ENCODE data around the gene RBM17. TPM values are rescaled to one million over a fixed set of nuclear protein-coding genes. Genes with fewer than 3 reads are reported as not detected.

The RBM17 gene
- total and polyA plus RNA-seq, 2 of the 4 experiments (the other 2 are of a cell fraction): 24.6 to 56.7 TPM

DNA sequence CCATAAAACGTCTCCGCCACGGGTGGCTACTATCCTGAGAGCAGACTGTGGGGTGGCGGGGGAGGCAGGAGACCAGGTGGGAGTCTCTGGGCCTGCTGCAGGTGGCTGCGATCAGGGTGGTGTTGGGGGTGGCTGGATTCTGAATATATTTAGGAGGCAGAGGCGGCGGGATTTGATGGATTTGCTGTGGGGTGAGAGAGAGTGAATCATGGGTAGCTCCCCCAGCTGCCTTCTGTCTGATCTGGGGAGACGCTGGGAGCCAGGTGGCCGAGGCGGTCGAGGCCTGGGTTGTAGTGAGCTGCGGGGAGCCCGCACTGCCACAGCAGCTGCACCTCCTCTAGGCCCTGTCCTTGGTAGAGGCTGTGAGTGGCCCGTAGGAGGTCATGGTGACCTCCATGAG lies 65.7 kb downstream of the RBM17 start:
- Histone ChIP-seq H2AK9ac (replicated peaks; ENCODE audit: low read depth, low read length, poor library complexity) (no peak overlapping the region), H3K9me1 (ENCODE audit: insufficient read depth, low read length) (peaks cover 9% of the 10 kb centered on the region; the same call in 1 of the 2 replicates), H3K4me1 (ENCODE audit: control insufficient read depth, insufficient read depth, low read length) (peaks cover 4% of the 10 kb centered on the region), H3K23ac (ENCODE audit: low read depth, low read length) (no peak overlapping the region), H3K4ac (ENCODE audit: low read depth, low read length) (no peak overlapping the region), H3K27ac (ENCODE audit: insufficient read depth, low read length) (no peak overlapping the region), H2BK120ac (ENCODE audit: low read depth, low read length) (no peak overlapping the region), H3K9ac (ENCODE audit: low read depth, low read length) (no peak overlapping the region), H2BK20ac (ENCODE audit: low read depth, low read length) (no peak overlapping the region), H2BK15ac (ENCODE audit: low read depth, low read length) (no peak overlapping the region), H3K14ac (replicated peaks; ENCODE audit: low read depth, low read length) (no peak overlapping the region), H3K79me1 (ENCODE audit: low read depth in 1 of 2, low read length in 2 of 2) (peaks cover 19 to 77% of the 10 kb centered on the region in 2 experiments), H2AFZ (replicated peaks; ENCODE audit: low read length, poor library complexity) (no peak overlapping the region), H4K5ac (ENCODE audit: low read depth, low read length) (no peak overlapping the region), H4K91ac (ENCODE audit: insufficient read depth, low read depth, low read length) (no peak overlapping the region), H3K56ac (ENCODE audit: extremely low read depth, insufficient read depth, low read length) (no peak overlapping the region), H4K20me1 (ENCODE audit: insufficient read depth, low read length) (peaks cover 25% of the 10 kb centered on the region), H3K27me3 (ENCODE audit: control insufficient read depth, insufficient read depth, low read length) (no peaks in the 10 kb centered on the region), H2AK5ac (ENCODE audit: low read depth, low read length) (no peak overlapping the region), H3K36me3 (ENCODE audit: control insufficient read depth, insufficient read depth, low read length) (no peaks in the 10 kb centered on the region), H3K4me2 (ENCODE audit: low read depth, low read length) (no peak overlapping the region), H4K8ac (ENCODE audit: low read depth in 2 of 2, low read length in 2 of 2) (no peak overlapping the region), H3K18ac (ENCODE audit: low read depth, low read length) (no peak overlapping the region), H2BK5ac (ENCODE audit: low read depth, low read length, poor library complexity, severe bottlenecking) (no peak overlapping the region), H3K9me3 (ENCODE audit: control insufficient read depth, insufficient read depth, low read length) (no peaks in the 10 kb centered on the region), H3K4me3 (ENCODE audit: insufficient read depth, low read depth, low read length) (no peak overlapping the region)
- BruUV-seq (replicated peaks): no TSS peak
- WGBS, 2 experiments (ENCODE audit: extremely low coverage in 2 of 2, insufficient read length in 1 of 2): 84% methylated on average over 4 of the region's 14 CpGs; no CpG with 5 or more reads in 1 of the 2 experiments
- CTCF ChIA-PET: interaction anchor here (1.0 kb wide), 1 partner anchor 247 kb away, joined by 3 read pairs; no protein-coding TSS in a partner anchor
- intact Hi-C loops (cut with micrococcal nuclease): no loop called here
- TF ChIP-seq MXI1 (IDR thresholded peaks at IDR 0.05; ENCODE audit: borderline replicate concordance, low read depth, low read length) (no peak), POLR2A (IDR thresholded peaks at IDR 0.05; ENCODE audit: low read depth, low read length) (no peak), RAD21 (IDR thresholded peaks at IDR 0.05; ENCODE audit: low read length) (no peak), NFE2L2 (IDR thresholded peaks at IDR 0.05; ENCODE audit: low read depth, low read length) (no peak), MAFK (IDR thresholded peaks at IDR 0.05; ENCODE audit: low read depth, low read length) (no peak), MAZ (IDR thresholded peaks at IDR 0.05; ENCODE audit: borderline replicate concordance, low read depth, low read length) (no peak), CEBPB (IDR thresholded peaks at IDR 0.05; ENCODE audit: low read depth, low read length) (no peak), FOS (IDR thresholded peaks at IDR 0.05; ENCODE audit: low read depth, low read length) (no peak), BHLHE40 (IDR thresholded peaks at IDR 0.05; ENCODE audit: low read depth, low read length) (no peak), SMC3 (IDR thresholded peaks at IDR 0.05; ENCODE audit: low read depth, low read length) (no peak), CHD1 (IDR thresholded peaks at IDR 0.05; ENCODE audit: low read depth, low read length) (no peak), RCOR1 (IDR thresholded peaks at IDR 0.05; ENCODE audit: insufficient replicate concordance, low read length) (no peak), RFX5 (IDR thresholded peaks at IDR 0.05; ENCODE audit: low read depth, low read length) (no peak)
- TF ChIP-seq, protein P1, sequence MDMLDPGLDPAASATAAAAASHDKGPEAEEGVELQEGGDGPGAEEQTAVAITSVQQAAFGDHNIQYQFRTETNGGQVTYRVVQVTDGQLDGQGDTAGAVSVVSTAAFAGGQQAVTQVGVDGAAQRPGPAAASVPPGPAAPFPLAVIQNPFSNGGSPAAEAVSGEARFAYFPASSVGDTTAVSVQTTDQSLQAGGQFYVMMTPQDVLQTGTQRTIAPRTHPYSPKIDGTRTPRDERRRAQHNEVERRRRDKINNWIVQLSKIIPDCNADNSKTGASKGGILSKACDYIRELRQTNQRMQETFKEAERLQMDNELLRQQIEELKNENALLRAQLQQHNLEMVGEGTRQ (IDR thresholded peaks at IDR 0.05; ENCODE audit: low read depth, low read length): no peak
- TF ChIP-seq, protein P2, sequence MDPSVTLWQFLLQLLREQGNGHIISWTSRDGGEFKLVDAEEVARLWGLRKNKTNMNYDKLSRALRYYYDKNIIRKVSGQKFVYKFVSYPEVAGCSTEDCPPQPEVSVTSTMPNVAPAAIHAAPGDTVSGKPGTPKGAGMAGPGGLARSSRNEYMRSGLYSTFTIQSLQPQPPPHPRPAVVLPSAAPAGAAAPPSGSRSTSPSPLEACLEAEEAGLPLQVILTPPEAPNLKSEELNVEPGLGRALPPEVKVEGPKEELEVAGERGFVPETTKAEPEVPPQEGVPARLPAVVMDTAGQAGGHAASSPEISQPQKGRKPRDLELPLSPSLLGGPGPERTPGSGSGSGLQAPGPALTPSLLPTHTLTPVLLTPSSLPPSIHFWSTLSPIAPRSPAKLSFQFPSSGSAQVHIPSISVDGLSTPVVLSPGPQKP (IDR thresholded peaks at IDR 0.05; ENCODE audit: borderline replicate concordance, low read depth, low read length): no peak
- TF ChIP-seq, protein P3, sequence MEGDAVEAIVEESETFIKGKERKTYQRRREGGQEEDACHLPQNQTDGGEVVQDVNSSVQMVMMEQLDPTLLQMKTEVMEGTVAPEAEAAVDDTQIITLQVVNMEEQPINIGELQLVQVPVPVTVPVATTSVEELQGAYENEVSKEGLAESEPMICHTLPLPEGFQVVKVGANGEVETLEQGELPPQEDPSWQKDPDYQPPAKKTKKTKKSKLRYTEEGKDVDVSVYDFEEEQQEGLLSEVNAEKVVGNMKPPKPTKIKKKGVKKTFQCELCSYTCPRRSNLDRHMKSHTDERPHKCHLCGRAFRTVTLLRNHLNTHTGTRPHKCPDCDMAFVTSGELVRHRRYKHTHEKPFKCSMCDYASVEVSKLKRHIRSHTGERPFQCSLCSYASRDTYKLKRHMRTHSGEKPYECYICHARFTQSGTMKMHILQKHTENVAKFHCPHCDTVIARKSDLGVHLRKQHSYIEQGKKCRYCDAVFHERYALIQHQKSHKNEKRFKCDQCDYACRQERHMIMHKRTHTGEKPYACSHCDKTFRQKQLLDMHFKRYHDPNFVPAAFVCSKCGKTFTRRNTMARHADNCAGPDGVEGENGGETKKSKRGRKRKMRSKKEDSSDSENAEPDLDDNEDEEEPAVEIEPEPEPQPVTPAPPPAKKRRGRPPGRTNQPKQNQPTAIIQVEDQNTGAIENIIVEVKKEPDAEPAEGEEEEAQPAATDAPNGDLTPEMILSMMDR (conservative IDR thresholded peaks at IDR 0.05; ENCODE audit: low read depth, low read length): no peak
- DNase-seq (no peak), ATAC-seq (ENCODE audit: low read depth) (no peak)
- dilution Hi-C loops (cut with HindIII; ENCODE audit: low sequenced_read_pairs, unreplicated experiment): no loop called here
- POLR2A ChIA-PET (ENCODE audit: unreplicated experiment): no interaction called here
- in situ Hi-C loops (cut with MboI; ENCODE audit: low sequenced_read_pairs): no loop called here

Measured in IMR-90 (cell line).